Measurements from ENCODE around the gene TRO. TPM values are rescaled to one million over a fixed set of nuclear protein-coding genes. Genes with fewer than 3 reads are reported as not detected.

The TRO gene
- total and polyA plus RNA-seq, 8 donors, result 6.0 to 107 (median 10.0) TPM

DNA sequence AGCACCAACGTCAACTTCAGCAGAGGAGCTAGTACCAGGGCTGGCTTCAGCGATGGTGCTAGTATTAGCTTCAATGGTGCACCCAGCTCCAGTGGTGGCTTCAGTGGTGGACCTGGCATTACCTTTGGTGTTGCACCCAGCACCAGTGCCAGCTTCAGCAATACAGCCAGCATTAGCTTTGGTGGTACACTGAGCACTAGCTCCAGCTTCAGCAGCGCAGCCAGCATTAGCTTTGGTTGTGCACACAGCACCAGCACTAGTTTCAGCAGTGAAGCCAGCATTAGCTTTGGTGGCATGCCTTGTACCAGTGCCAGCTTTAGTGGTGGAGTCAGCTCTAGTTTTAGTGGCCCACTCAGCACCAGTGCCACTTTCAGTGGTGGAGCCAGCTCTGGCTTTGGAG, 8.3 kb downstream of the TRO start:
- no peak for ATAC-seq

DNA sequence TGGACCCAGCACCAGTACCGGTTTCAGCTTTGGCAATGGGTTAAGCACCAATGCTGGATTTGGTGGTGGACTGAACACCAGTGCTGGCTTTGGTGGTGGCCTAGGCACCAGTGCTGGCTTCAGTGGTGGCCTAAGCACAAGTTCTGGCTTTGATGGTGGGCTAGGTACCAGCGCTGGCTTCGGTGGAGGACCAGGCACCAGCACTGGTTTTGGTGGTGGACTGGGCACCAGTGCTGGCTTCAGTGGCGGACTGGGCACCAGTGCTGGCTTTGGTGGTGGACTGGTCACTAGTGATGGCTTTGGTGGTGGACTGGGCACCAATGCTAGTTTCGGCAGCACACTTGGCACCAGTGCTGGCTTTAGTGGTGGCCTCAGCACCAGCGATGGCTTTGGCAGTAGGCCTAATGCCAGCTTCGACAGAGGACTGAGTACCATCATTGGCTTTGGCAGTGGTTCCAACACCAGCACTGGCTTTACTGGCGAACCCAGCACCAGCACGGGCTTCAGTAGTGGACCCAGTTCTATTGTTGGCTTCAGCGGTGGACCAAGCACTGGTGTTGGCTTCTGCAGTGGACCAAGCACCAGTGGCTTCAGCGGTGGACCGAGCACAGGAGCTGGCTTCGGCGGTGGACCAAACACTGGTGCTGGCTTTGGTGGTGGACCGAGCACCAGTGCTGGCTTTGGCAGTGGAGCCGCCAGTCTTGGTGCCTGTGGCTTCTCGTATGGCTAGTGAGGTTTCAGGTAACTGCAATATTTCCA, 9.8 kb downstream of the TRO start:
- no peaks in the 10 kb centered on the region for H3K9me3 ChIP-seq
- no peaks in the 10 kb centered on the region for H3K27me3 ChIP-seq
- TF ChIP-seq, protein P1, sequence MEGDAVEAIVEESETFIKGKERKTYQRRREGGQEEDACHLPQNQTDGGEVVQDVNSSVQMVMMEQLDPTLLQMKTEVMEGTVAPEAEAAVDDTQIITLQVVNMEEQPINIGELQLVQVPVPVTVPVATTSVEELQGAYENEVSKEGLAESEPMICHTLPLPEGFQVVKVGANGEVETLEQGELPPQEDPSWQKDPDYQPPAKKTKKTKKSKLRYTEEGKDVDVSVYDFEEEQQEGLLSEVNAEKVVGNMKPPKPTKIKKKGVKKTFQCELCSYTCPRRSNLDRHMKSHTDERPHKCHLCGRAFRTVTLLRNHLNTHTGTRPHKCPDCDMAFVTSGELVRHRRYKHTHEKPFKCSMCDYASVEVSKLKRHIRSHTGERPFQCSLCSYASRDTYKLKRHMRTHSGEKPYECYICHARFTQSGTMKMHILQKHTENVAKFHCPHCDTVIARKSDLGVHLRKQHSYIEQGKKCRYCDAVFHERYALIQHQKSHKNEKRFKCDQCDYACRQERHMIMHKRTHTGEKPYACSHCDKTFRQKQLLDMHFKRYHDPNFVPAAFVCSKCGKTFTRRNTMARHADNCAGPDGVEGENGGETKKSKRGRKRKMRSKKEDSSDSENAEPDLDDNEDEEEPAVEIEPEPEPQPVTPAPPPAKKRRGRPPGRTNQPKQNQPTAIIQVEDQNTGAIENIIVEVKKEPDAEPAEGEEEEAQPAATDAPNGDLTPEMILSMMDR (IDR thresholded peaks at IDR 0.05), result no peak
- FAIRE-seq (no peak), DNase-seq (no peak), ATAC-seq (no peak)
- no peaks in the 10 kb centered on the region for H3K36me3 ChIP-seq
- intact Hi-C loops (cut with DNase I), result no loop called here
- no peaks in the 10 kb centered on the region for H3K4me1 ChIP-seq
- no peak overlapping the region for H3K27ac ChIP-seq
- WGBS, 2 donors, result 85 to 89% methylated on average over 17 of the region's 17 CpGs
- no peak overlapping the region for H3K4me3 ChIP-seq

More for the DNA sequence above, 8.3 kb downstream of the TRO start:
- TF ChIP-seq, protein P1 (IDR thresholded peaks at IDR 0.05), result no peak
- H3K27me3 ChIP-seq, result no peaks in the 10 kb centered on the region
- 80 to 90% methylated on average over 3 of the region's 3 CpGs for whole genome bisulfite sequencing, 2 donors
- DNase-seq, result no peak
- no peak overlapping the region for H3K27ac ChIP-seq
- no peaks in the 10 kb centered on the region for H3K9me3 ChIP-seq
- no peak overlapping the region for H3K4me3 ChIP-seq
- FAIRE-seq, result no peak
- no peaks in the 10 kb centered on the region for H3K4me1 ChIP-seq
- no peaks in the 10 kb centered on the region for H3K36me3 ChIP-seq
- intact Hi-C loops (cut with DNase I), result no loop called here

DNA sequence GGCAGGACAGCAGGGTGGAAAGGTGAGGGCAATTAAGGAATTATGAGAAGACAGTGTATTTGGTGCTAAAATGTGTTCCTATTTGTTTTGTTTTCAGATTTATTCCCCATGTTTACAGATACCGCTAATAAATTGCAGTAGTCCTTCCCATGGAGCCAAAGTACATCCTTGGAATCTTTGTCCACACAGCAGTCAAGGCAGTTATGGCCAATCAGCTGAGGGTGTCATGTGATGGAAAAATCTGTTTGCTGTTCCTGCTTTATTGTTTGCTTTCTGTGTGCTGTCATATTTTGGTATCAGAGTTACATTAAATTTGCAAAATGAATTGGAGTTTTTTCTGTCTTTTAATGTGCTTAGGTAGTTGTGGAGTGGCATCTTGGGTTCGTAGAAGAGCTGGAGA, 10.5 kb downstream of the TRO start:
- Histone ChIP-seq H3K9me3 (no peaks in the 10 kb centered on the region), H3K36me3 (no peaks in the 10 kb centered on the region), H3K27ac (no peak overlapping the region), H3K27me3 (no peaks in the 10 kb centered on the region), H3K4me3 (no peak overlapping the region), H3K4me1 (no peaks in the 10 kb centered on the region)
- no peak for FAIRE-seq
- TF ChIP-seq, protein P1 (IDR thresholded peaks at IDR 0.05), result no peak
- no peak for DNase-seq
- WGBS, 2 donors, result 35 to 62% methylated on average over 2 of the region's 2 CpGs
- ATAC-seq, result no peak
- intact Hi-C loops (cut with DNase I), result no loop called here

DNA sequence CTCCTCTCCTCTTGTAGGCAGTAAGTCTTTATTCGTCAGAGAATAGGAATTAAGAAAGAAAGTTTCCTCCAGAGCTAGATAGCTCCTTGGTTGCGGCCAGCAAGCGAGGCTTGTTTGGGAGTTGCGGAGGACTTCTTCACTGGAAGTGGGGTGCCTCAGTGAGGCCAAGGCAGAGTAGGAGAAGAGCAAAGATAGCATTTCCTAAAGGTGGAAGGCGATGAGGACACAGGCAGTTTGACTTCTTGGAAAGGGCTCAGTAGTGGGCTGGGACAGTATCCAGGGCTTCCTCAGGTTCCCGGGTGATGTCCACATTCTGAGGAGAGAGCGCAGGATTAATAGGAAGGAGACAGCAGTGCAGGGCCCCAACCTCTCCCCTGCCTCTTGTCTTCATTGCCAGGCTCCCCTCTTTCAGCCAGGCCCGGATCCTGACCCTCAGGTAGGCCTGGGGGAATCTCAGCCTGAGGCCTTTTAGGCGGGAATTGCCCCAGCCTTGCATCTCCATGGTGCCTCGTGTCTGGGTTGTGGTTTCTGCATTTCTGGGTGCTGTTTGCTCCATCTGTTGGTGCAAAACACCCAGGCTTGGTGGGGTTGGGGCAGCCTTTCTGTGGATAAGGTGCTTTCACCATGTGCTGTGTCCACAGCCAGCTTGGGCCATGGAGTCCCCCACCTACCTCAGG, 12.7 kb downstream of the TRO start:
- intact Hi-C loops (cut with DNase I), result no loop called here
- FAIRE-seq, result no peak

More for the DNA sequence above, 12.7 kb downstream of the TRO start:
- no peak for DNase-seq
- no peak overlapping the region for H3K4me3 ChIP-seq
- H3K36me3 ChIP-seq, result no peaks in the 10 kb centered on the region
- TF ChIP-seq, protein P1 (IDR thresholded peaks at IDR 0.05), result no peak
- no peaks in the 10 kb centered on the region for H3K9me3 ChIP-seq
- WGBS, 2 donors, result 70 to 78% methylated on average over 9 to 10 of the region's 10 CpGs
- ATAC-seq, result no peak
- no peaks in the 10 kb centered on the region for H3K4me1 ChIP-seq
- H3K27me3 ChIP-seq, result no peaks in the 10 kb centered on the region
- H3K27ac ChIP-seq, result no peak overlapping the region

All from pancreas (tissue), 10 donors.